Fibroblast of skin of scalp (primary cell): ENCODE data around the gene PRIMA1.

ENCODE experiments used
- DNase-seq: peaks from one replicate; pipeline ENCODE4 v3.0.0-alpha.2; 2013

Gene PRIMA1

GRCh38 chr14:93753647-93754046 is 34.6 kb downstream of the PRIMA1 start:
- DNase-seq: no peak

- DNase-seq: no peak
These were observed 35.2 kb downstream of the PRIMA1 start for GRCh38 chr14:93752980-93753561.

GRCh38 chr14:93751946-93752655 is 36.2 kb downstream of the PRIMA1 start:
- no peak for DNase-seq

- DNase-seq: no peak
These were observed 39.2 kb downstream of the PRIMA1 start for GRCh38 chr14:93749076-93749420.

GRCh38 chr14:93748208-93749075 is 39.8 kb downstream of the PRIMA1 start:
- no peak for DNase-seq

- DNase-seq: no peak
These were observed 40.7 kb downstream of the PRIMA1 start for GRCh38 chr14:93747560-93747959.

GRCh38 chr14:93747102-93747501 is 41.2 kb downstream of the PRIMA1 start:
- no peak for DNase-seq

- no peak for DNase-seq
These were observed 42.5 kb downstream of the PRIMA1 start for GRCh38 chr14:93745603-93746273.

- DNase-seq: no peak
These were observed 43.4 kb downstream of the PRIMA1 start for GRCh38 chr14:93744876-93745275.

- no peak for DNase-seq
These were observed 44.1 kb downstream of the PRIMA1 start for GRCh38 chr14:93744176-93744575.

- no peak for DNase-seq
These were observed 44.8 kb downstream of the PRIMA1 start for GRCh38 chr14:93743270-93744060.

GRCh38 chr14:93742761-93743160 is 45.5 kb downstream of the PRIMA1 start:
- DNase-seq: no peak

- DNase-seq: no peak
These were observed 46.6 kb downstream of the PRIMA1 start for GRCh38 chr14:93741556-93742230.

- no peak for DNase-seq
These were observed 50.7 kb downstream of the PRIMA1 start for GRCh38 chr14:93737634-93738033.

- no peak for DNase-seq
These were observed 51.8 kb downstream of the PRIMA1 start for GRCh38 chr14:93736378-93737014.

GRCh38 chr14:93735206-93735605 is 53.1 kb downstream of the PRIMA1 start:
- DNase-seq: no peak

- no peak for DNase-seq
These were observed 54.0 kb downstream of the PRIMA1 start for GRCh38 chr14:93734086-93734822.

- DNase-seq: no peak
These were observed 54.7 kb downstream of the PRIMA1 start for GRCh38 chr14:93733631-93734030.

- DNase-seq: no peak
These were observed 55.1 kb downstream of the PRIMA1 start for GRCh38 chr14:93733231-93733630.

- no peak for DNase-seq
These were observed 55.8 kb downstream of the PRIMA1 start for GRCh38 chr14:93732524-93732923.
